HCT116 (cell line): Measurements from ENCODE around the gene KDM3B. TPM values are rescaled to one million over a fixed set of nuclear protein-coding genes. Genes with fewer than 3 reads are reported as not detected.

ENCODE experiments used
- ATAC-seq: fragments of 200-7000 bp; cut with Tn5 transposase; 2 replicates; pipeline ENCODE4 v1.9.1; 2020; ENCODE audit warnings: mild to moderate bottlenecking, moderate library complexity
- BruUV-seq: library from RNA; stranded (reverse); fragments of 400-500 nt; replicated peaks from 2 replicates; lab custom pipeline; 2021; lab: Mats Ljungman, UMichigan
- CTCF ChIA-PET: fragments of 300-600 bp; sonication (Branson Sonifier 250); formaldehyde crosslinking; loops from one replicate; lab custom pipeline; 2021; ENCODE audit warnings: antibody characterized with exemption; lab: Charles Lee
- POLR2A ChIA-PET: fragments of 300-600, 350-600 bp; sonication (Branson Sonifier 250); formaldehyde crosslinking; loops from one replicate; lab custom pipeline; 2021; ENCODE audit warnings: antibody characterized with exemption; lab: Charles Lee
- RAD21 ChIA-PET, 2 experiments: fragments of 300-600 bp; sonication (Branson Sonifier 250); formaldehyde crosslinking; loops; one replicate each; lab custom pipeline; 2023; ENCODE audit warnings: low total read pairs in 2 of 2; ENCODE audit not compliant: uncharacterized antibody in 2 of 2, unreplicated experiment in 2 of 2, low non-redundant PET in 1 of 2; lab: Charles Lee
- DNase-seq: peaks from one replicate; pipeline ENCODE4 v3.0.0-alpha.2; 2010; ENCODE audit warnings: low read depth, low spot score
- H2AFZ ChIP-seq: fragments of 200-600 bp; shearing (Covaris generic), sonication (generic); 2 replicates; pipeline ENCODE4 v1.6.1; 2017; ENCODE audit warnings: low read depth, mixed run types, mixed read lengths, antibody characterized with exemption, low read length; ENCODE audit not compliant: poor library complexity, severe bottlenecking
- H3K27ac ChIP-seq: 2 replicates; pipeline ENCODE4 v1.5.1; 2012; ENCODE audit warnings: low read depth, low read length
- H3K27me3 ChIP-seq: fragments of 200-600 bp; sonication (generic); 2 replicates; pipeline ENCODE4 v1.6.1; 2016; ENCODE audit warnings: mixed run types, low read length, mixed read lengths; ENCODE audit not compliant: insufficient read depth
- H3K36me3 ChIP-seq, 2 experiments: fragments of 200-500 bp in 1 of 2; fragments of 200-600 bp in 1 of 2; sonication (Bioruptor generic) in 1 of 2; sonication (generic) in 1 of 2; 2 replicates each; pipeline versions ENCODE4 v1.5.1 to v1.6.1; 2014 to 2016; ENCODE audit warnings: low read length in 2 of 2, inconsistent platforms in 1 of 2, mixed read lengths in 1 of 2, mixed run types in 1 of 2; ENCODE audit not compliant: insufficient read depth in 2 of 2, control insufficient read depth in 1 of 2
- H3K4me1 ChIP-seq, 2 experiments: fragments of 200-600 bp in 1 of 2; sonication (generic) in 1 of 2; 2 replicates each; pipeline versions ENCODE4 v1.5.1 to v1.6.1; 2012 to 2017; ENCODE audit warnings: low read length in 2 of 2, inconsistent platforms in 1 of 2, mild to moderate bottlenecking in 1 of 2, mixed read lengths in 1 of 2, mixed run types in 1 of 2, moderate library complexity in 1 of 2; ENCODE audit not compliant: insufficient read depth in 2 of 2, control insufficient read depth in 1 of 2
- H3K4me2 ChIP-seq: fragments of 200-600 bp; sonication (generic); 2 replicates; pipeline ENCODE4 v1.6.1; 2017; ENCODE audit warnings: mixed run types, low read length, mixed read lengths
- H3K4me3 ChIP-seq, 2 experiments: fragments of 200-600 bp in 1 of 2; sonication (generic) in 1 of 2; replicated peaks in 1 of 2; 2 replicates each; pipeline ENCODE4 v1.5.1; 2011 to 2016; ENCODE audit warnings: low read length in 2 of 2, control low read depth in 1 of 2, low read depth in 1 of 2, mild to moderate bottlenecking in 1 of 2, mixed read lengths in 1 of 2, mixed run types in 1 of 2
- H3K79me2 ChIP-seq: fragments of 200-600 bp; sonication (generic); 2 replicates; pipeline ENCODE4 v1.6.1; 2017; ENCODE audit warnings: mild to moderate bottlenecking, mixed run types, low read length, moderate library complexity, mixed read lengths; ENCODE audit not compliant: insufficient read depth
- H3K9ac ChIP-seq: fragments of 200-600 bp; sonication (generic); 2 replicates; pipeline ENCODE4 v1.6.1; 2016; ENCODE audit warnings: low read length, mixed read lengths
- H3K9me2 ChIP-seq: fragments of 200-600 bp; sonication (generic), shearing (Covaris generic); 2 replicates; pipeline ENCODE4 v1.6.1; 2017; ENCODE audit warnings: mixed run types, mild to moderate bottlenecking, moderate library complexity; ENCODE audit not compliant: insufficient read depth
- H3K9me3 ChIP-seq, 2 experiments: fragments of 200-500 bp in 1 of 2; fragments of 200-600 bp in 1 of 2; sonication (Bioruptor generic) in 1 of 2; sonication (generic) in 1 of 2; 2 replicates each; pipeline ENCODE4 v1.6.1; 2014 to 2017; ENCODE audit warnings: low read length in 2 of 2, mixed read lengths in 2 of 2, inconsistent platforms in 1 of 2, low read depth in 1 of 2, mild to moderate bottlenecking in 1 of 2, mixed run types in 1 of 2, moderate library complexity in 1 of 2; ENCODE audit not compliant: control insufficient read depth in 1 of 2, insufficient read depth in 1 of 2
- H4K20me1 ChIP-seq: fragments of 200-600 bp; sonication (generic), shearing (Covaris generic); 2 replicates; pipeline ENCODE4 v1.6.1; 2017; ENCODE audit warnings: mixed run types, mild to moderate bottlenecking, moderate library complexity; ENCODE audit not compliant: insufficient read depth
- JUND ChIP-seq: IDR thresholded peaks from 2 replicates; pipeline ENCODE4 v1.6.1; 2012
- POLR2A ChIP-seq: IDR thresholded peaks from 2 replicates; pipeline ENCODE4 v1.7.0; 2011; ENCODE audit warnings: borderline replicate concordance; ENCODE audit not compliant: insufficient read depth, insufficient read length; ENCODE audit errors: extremely low read depth
- POLR2AphosphoS5 ChIP-seq: IDR thresholded peaks from 2 replicates; pipeline ENCODE4 v1.6.1; 2011; ENCODE audit warnings: mild to moderate bottlenecking, low read depth, low read length, moderate library complexity
- SRF ChIP-seq: IDR thresholded peaks from 2 replicates; pipeline ENCODE4 v1.6.1; 2012; ENCODE audit warnings: low read depth
- ZNF274 ChIP-seq: fragments of 200-500 bp; sonication (Bioruptor generic); IDR thresholded peaks from 2 replicates; pipeline ENCODE4 v1.6.1; 2014; ENCODE audit warnings: mild to moderate bottlenecking, low read depth, low read length, inconsistent platforms
- intact Hi-C: fragments of 100-400 bp; cut with micrococcal nuclease; formaldehyde crosslinking; loops from 2 replicates; pipeline ENCODE4 v1.10.0; 2022
- total RNA-seq: library from RNA; stranded (reverse); gene quantifications from one replicate; pipeline ENCODE4 v1.2.1, GENCODE V29; 2021; ENCODE audit not compliant: unreplicated experiment

KDM3B gene
- total RNA-seq, 1 experiment from 2014 or later, result 65.1 TPM

- Histone ChIP-seq H3K4me3 (peak overlapping the region in 1 of 2 experiments; percentile 18; a peak in 1 of 4 replicates), H3K4me1 (peaks cover 0 to 31% of the 10 kb centered on the region in 2 experiments; a peak in 3 of 4 replicates), H3K27ac (no peak overlapping the region), H3K36me3 (peaks cover 4 to 22% of the 10 kb centered on the region in 2 experiments), H3K4me2 (peak overlapping the region; percentile 35; the same call in 1 of the 2 replicates), H4K20me1 (no peaks in the 10 kb centered on the region; the same call in 1 of the 2 replicates), H3K79me2 (peaks cover 31% of the 10 kb centered on the region), H3K27me3 (no peaks in the 10 kb centered on the region), H2AFZ (no peak overlapping the region), H3K9me2 (no peaks in the 10 kb centered on the region), H3K9me3 (no peaks in the 10 kb centered on the region), H3K9ac (no peak overlapping the region)
- ChIA-PET CTCF (no interaction called here), POLR2A (no interaction called here), RAD21 (no interaction called here)
- TF ChIP-seq ZNF274 (no peak), SRF (no peak), POLR2AphosphoS5 (peak; percentile 75; the same call in 1 of the 2 replicates), POLR2A (peak; percentile 28)
- ATAC-seq (no peak), DNase-seq (no peak)
- intact Hi-C loops, result no loop called here
- TSS peak; percentile 39 for BruUV-seq
Observed at GRCh38 chr5:138467711-138468132, 115.2 kb downstream of the KDM3B start.

- peaks cover 31% of the 10 kb centered on the region for H3K79me2 ChIP-seq
- H2AFZ ChIP-seq, result no peak overlapping the region
- H3K36me3 ChIP-seq, result peaks cover 4 to 22% of the 10 kb centered on the region in 2 experiments
- POLR2A ChIA-PET, result interaction anchor here (2.0 kb wide), 1 partner anchor 19 kb away, joined by 7 read pairs; no protein-coding TSS in a partner anchor
- intact Hi-C loops, result no loop called here
- no peaks in the 10 kb centered on the region; the same call in 1 of the 2 replicates for H4K20me1 ChIP-seq
- H3K27me3 ChIP-seq, result no peaks in the 10 kb centered on the region
- H3K27ac ChIP-seq, result no peak overlapping the region
- RAD21 ChIA-PET, result no interaction called here
- H3K9me2 ChIP-seq, result no peaks in the 10 kb centered on the region
- peak overlapping the region; percentile 35; the same call in 1 of the 2 replicates for H3K4me2 ChIP-seq
- TF ChIP-seq POLR2A, result peak; percentile 16
- TF ChIP-seq POLR2AphosphoS5, result peak; percentile 28; the same call in 1 of the 2 replicates
- TF ChIP-seq JUND, result no peak
- peak; percentile 35 for DNase-seq
- 0 out of 4 replicates have a peak overlapping the region, but pooled peaks of 1 of the 2 experiments have one; percentile 18 for H3K4me3 ChIP-seq
- ATAC-seq, result no peak
- no TSS peak for BruUV-seq
- CTCF ChIA-PET, result no interaction called here
- peaks cover 0 to 28% of the 10 kb centered on the region in 2 experiments; a peak in 3 of 4 replicates for H3K4me1 ChIP-seq
- no peaks in the 10 kb centered on the region for H3K9me3 ChIP-seq
- H3K9ac ChIP-seq, result no peak overlapping the region
Observed at GRCh38 chr5:138468133-138468965, 115.9 kb downstream of the KDM3B start.
